Hepatocyte (in vitro differentiated cells): ENCODE data around the gene GALNT1. TPM values are rescaled to one million over a fixed set of nuclear protein-coding genes. Genes with fewer than 3 reads are reported as not detected.
"Not testable (repeated sequence)": the region's sequence is repeated elsewhere in the genome, so short reads cannot be mapped to it uniquely, and the experiment has no call there.

ENCODE experiments used
- DNase-seq: peaks from one replicate; pipeline ENCODE4 v3.0.0-alpha.2; 2016; ENCODE audit warnings: low spot score
- H2AFZ ChIP-seq: fragments of 200-600 bp; sonication (generic); 2 replicates; pipeline ENCODE4 v1.6.0; 2016; ENCODE audit warnings: antibody characterized with exemption, mild to moderate bottlenecking
- H3K27ac ChIP-seq: fragments of 200-600 bp; sonication (generic); 2 replicates; pipeline ENCODE4 v1.5.1; 2016; ENCODE audit warnings: mild to moderate bottlenecking
- H3K27me3 ChIP-seq: fragments of 200-600 bp; sonication (generic); 2 replicates; pipeline ENCODE4 v1.6.1; 2016
- H3K36me3 ChIP-seq: fragments of 200-600 bp; sonication (generic); replicated peaks from 2 replicates; pipeline ENCODE4 v1.5.1; 2016; ENCODE audit warnings: low read depth; ENCODE audit not compliant: insufficient read depth
- H3K4me1 ChIP-seq: fragments of 200-600 bp; sonication (generic); 2 replicates; pipeline ENCODE4 v1.5.1; 2016; ENCODE audit warnings: mild to moderate bottlenecking, moderate library complexity; ENCODE audit not compliant: insufficient read depth
- H3K4me2 ChIP-seq: fragments of 200-600 bp; sonication (generic); 2 replicates; pipeline ENCODE4 v1.6.0; 2016
- H3K4me3 ChIP-seq: fragments of 200-600 bp; sonication (generic); 2 replicates; pipeline ENCODE4 v1.5.1; 2016; ENCODE audit warnings: mild to moderate bottlenecking
- H3K79me2 ChIP-seq: fragments of 200-600 bp; sonication (generic); 2 replicates; pipeline ENCODE4 v1.6.0; 2017; ENCODE audit warnings: mild to moderate bottlenecking
- H3K9me2 ChIP-seq: fragments of 200-600 bp; sonication (generic); replicated peaks from 2 replicates; pipeline ENCODE4 v1.6.0; 2017; ENCODE audit warnings: mild to moderate bottlenecking; ENCODE audit not compliant: insufficient read depth
- H3K9me3 ChIP-seq: fragments of 200-600 bp; sonication (generic); 2 replicates; pipeline ENCODE4 v1.5.1; 2016; ENCODE audit warnings: low read depth, mild to moderate bottlenecking
- H4K20me1 ChIP-seq: fragments of 200-600 bp; sonication (generic); 2 replicates; pipeline ENCODE4 v1.6.0; 2016; ENCODE audit warnings: mild to moderate bottlenecking; ENCODE audit not compliant: insufficient read depth, poor library complexity, severe bottlenecking
- EZH2 ChIP-seq: fragments of 200-600 bp; sonication (generic); IDR thresholded peaks from 2 replicates; pipeline ENCODE4 v1.6.1; 2016; ENCODE audit warnings: antibody characterized with exemption, mild to moderate bottlenecking, borderline replicate concordance
- EZH2phosphoT487 ChIP-seq: fragments of 200-600 bp; sonication (generic); IDR thresholded peaks from one replicate; pipeline ENCODE4 v1.6.1; 2018; ENCODE audit warnings: antibody characterized with exemption, mild to moderate bottlenecking, low read depth, moderate library complexity; ENCODE audit not compliant: unreplicated experiment, severe bottlenecking
- WGBS: methylation state at CpG from one replicate; pipeline ENCODE4 v1.1.6; 2016; ENCODE audit warnings: low lambda C conversion rate; ENCODE audit errors: missing lambda C conversion rate; 5-methylcytosine and 5-hydroxymethylcytosine counted together
- polyA plus RNA-seq: library from polyadenylated mRNA; unstranded; fragments of >200 nt; fragmentation: Nextera tagmentation; extraction: Ambion mirVana; gene quantifications from 2 replicates; pipeline ENCODE4 v1.2.1, GENCODE V29; 2016
- total RNA-seq: library from RNA; depleted of rRNA; stranded (reverse); fragments of >200 nt; gene quantifications from 2 replicates; pipeline ENCODE4 v1.2.3, GENCODE V29; 2014
- TF ChIP-seq, protein P1 (sequence below): fragments of 200-600 bp; sonication (generic); IDR thresholded peaks from 2 replicates; pipeline ENCODE4 v1.5.1; 2016; ENCODE audit warnings: antibody characterized with exemption, mild to moderate bottlenecking; ENCODE audit not compliant: poor library complexity

GALNT1 gene
- total and polyA plus RNA-seq, 2 experiments from 2014 or later, result 231 to 271 TPM

DNA sequence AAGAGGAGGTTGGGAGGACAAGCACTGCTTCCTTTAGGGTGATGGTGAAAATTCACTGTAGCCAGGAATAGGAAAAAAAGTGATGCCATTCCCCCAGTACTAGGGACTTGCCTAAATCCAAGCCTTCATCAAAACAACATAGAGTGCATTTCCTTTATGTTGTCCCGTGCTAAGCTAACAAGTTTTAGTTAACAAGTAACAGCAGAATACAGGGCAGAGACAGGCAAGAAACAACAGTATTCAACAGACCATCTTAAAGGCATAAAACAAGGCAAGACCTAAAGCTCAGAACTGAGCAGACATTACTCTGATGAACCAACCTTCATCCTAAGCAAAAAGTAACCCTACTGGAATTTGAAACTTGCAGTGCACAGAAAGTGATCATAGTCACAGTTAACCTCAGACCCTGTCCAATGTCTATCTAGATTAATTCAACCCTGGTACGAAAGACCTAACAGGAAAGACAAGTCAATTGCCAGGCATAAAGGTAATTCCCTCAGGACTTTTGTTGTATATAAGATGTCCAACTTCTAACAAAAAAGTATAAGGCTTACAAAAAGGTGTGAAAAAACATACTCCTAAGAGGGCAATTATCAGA lies 34.4 kb upstream of the GALNT1 start:
- Histone ChIP-seq H2AFZ (no peak overlapping the region), H3K9me3 (no peaks in the 10 kb centered on the region), H3K36me3 (no peaks in the 10 kb centered on the region), H3K4me3 (no peak overlapping the region), H3K27ac (no peak overlapping the region), H3K4me2 (no peak overlapping the region), H3K9me2 (no peaks in the 10 kb centered on the region), H4K20me1 (no peaks in the 10 kb centered on the region), H3K79me2 (no peaks in the 10 kb centered on the region), H3K4me1 (peaks cover 7% of the 10 kb centered on the region), H3K27me3 (no peaks in the 10 kb centered on the region)
- WGBS, result 69% methylated on average over 2 of the region's 2 CpGs
- TF ChIP-seq EZH2phosphoT487, result no peak
- TF ChIP-seq, protein P1, sequence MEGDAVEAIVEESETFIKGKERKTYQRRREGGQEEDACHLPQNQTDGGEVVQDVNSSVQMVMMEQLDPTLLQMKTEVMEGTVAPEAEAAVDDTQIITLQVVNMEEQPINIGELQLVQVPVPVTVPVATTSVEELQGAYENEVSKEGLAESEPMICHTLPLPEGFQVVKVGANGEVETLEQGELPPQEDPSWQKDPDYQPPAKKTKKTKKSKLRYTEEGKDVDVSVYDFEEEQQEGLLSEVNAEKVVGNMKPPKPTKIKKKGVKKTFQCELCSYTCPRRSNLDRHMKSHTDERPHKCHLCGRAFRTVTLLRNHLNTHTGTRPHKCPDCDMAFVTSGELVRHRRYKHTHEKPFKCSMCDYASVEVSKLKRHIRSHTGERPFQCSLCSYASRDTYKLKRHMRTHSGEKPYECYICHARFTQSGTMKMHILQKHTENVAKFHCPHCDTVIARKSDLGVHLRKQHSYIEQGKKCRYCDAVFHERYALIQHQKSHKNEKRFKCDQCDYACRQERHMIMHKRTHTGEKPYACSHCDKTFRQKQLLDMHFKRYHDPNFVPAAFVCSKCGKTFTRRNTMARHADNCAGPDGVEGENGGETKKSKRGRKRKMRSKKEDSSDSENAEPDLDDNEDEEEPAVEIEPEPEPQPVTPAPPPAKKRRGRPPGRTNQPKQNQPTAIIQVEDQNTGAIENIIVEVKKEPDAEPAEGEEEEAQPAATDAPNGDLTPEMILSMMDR, result no peak
- no peak for DNase-seq

DNA sequence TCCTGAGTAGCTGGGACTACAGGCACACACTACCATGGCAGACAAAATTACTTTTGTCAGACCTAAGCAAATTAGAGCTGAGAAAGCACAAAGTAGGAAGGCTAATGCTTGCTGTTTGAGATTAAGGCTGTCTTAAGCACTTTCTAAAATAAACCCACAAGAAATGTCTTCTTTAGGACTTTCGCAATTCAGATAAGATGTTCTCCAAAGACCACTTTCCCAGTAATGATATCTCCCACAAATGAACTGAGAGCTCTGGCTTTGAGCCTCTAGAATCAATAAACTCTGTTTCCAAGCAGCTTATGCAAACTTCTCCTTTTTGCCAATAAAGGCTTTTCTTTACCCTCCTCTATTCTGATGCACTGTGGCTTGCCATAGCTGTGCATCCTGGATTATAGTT lies 32.0 kb upstream of the GALNT1 start:
- Histone ChIP-seq H3K27me3 (no peaks in the 10 kb centered on the region), H2AFZ (no peak overlapping the region), H3K79me2 (no peaks in the 10 kb centered on the region), H3K36me3 (no peaks in the 10 kb centered on the region), H3K4me2 (no peak overlapping the region), H3K9me2 (no peaks in the 10 kb centered on the region), H3K9me3 (no peaks in the 10 kb centered on the region), H4K20me1 (no peaks in the 10 kb centered on the region), H3K27ac (no peak overlapping the region), H3K4me1 (peaks cover 13% of the 10 kb centered on the region), H3K4me3 (no peak overlapping the region)
- 38% methylated on average over 1 of the region's 1 CpG for WGBS
- TF ChIP-seq EZH2phosphoT487, result no peak
- no peak for TF ChIP-seq EZH2
- TF ChIP-seq, protein P1, result no peak
- no peak for DNase-seq

DNA sequence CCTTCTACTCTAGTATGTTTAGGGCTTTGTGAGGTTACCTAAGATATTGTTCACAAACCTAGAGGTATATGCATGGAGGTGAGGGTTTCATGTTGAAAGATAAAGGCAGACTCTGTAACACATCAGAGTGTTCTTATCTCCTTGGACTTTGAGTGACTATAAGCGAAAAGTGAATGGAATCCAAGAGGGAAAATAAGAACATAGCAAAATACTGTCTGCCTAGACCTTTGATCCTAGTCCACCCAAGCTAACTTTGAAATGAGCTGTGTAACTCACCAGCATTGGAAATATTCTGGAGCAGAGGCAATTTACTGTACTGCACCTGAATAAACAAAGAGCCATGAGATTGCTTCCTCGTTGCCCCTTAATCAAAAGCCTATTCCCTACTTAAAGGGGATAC lies 28.2 kb upstream of the GALNT1 start:
- Histone ChIP-seq H3K9me2 (no peaks in the 10 kb centered on the region), H2AFZ (no peak overlapping the region), H3K4me1 (peaks cover 13% of the 10 kb centered on the region), H3K4me3 (no peak overlapping the region), H3K79me2 (no peaks in the 10 kb centered on the region), H3K4me2 (no peak overlapping the region), H3K27me3 (no peaks in the 10 kb centered on the region), H3K36me3 (no peaks in the 10 kb centered on the region), H3K27ac (peak overlapping the region; percentile 11), H3K9me3 (no peaks in the 10 kb centered on the region), H4K20me1 (no peaks in the 10 kb centered on the region)
- no peak for TF ChIP-seq EZH2
- no peak for TF ChIP-seq EZH2phosphoT487
- TF ChIP-seq, protein P1, result no peak
- 68% methylated on average over 2 of the region's 2 CpGs for WGBS
- DNase-seq, result peak; percentile 28

DNA sequence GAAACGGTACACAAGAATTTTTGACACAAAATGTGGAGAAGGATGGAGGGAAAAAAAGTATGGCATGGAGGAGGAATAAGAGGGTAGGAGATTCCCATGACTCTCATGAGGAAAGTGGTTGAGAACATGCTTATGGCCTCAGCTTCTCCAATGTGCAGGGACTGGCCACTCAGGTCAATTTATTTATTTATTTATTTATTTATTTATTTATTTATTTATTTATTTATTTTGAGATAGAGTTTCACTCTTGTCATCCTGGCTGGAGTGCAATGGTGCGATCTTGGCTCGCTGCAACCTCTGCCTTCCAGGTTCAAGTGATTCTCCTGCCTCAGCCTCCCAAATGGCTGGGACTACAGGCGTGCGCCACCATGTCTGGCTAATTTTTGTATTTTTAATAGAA lies 26.0 kb upstream of the GALNT1 start:
- H3K27me3 ChIP-seq, DNase-seq, H3K27ac ChIP-seq, H4K20me1 ChIP-seq, H2AFZ ChIP-seq, H3K36me3 ChIP-seq, H3K9me2 ChIP-seq, H3K79me2 ChIP-seq, H3K4me1 ChIP-seq, H3K4me2 ChIP-seq, H3K4me3 ChIP-seq, H3K9me3 ChIP-seq: not testable (repeated sequence)
- 99% methylated on average over 5 of the region's 5 CpGs for WGBS
